Measurements from ENCODE around the gene CD24. TPM values are rescaled to one million over a fixed set of nuclear protein-coding genes. Genes with fewer than 3 reads are reported as not detected.
"Not testable (repeated sequence)": the region's sequence is repeated elsewhere in the genome, so short reads cannot be mapped to it uniquely, and the experiment has no call there.

Gene CD24
- total RNA-seq, 1 donor from 2014 or later = 3.3 TPM

DNA sequence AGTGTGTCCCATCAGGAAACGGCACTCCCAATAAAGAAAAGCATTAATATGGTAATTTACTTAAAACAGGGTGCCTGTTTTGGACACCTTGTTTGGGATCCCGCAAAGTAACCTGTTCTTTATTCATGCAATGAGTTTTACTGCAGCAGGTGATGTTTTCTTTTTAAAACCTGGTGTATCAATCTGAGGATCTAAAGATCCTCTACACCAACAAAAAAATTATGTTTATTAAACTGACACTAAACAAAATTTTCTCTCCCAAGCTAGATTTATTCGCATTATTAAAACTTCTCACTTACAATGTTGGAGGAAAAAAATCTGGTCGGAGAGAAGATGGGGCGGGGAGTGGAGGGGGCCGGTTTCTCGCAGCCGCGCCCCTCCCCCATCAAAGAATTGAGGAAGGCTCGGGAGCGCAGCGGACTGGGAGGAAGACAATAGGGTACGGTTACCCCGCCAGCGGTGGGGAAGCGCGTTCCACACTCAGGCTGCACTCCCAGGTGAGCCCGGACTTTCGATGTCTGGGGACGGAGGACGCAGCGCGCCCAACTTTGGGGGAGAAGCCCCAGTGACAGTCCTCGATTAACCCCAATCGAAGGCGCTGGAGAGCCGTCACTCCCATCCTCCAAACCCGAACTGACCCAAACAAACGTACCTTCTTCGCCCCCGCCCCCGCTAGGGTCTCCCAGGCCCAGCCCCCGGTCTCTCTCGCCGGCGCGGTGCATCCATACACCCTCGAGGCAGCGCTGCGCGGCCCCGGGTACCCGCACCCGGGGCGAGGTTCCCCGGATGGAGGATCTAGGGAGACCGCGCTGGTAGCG is 1.3 kb downstream of the CD24 start:
- ATAC-seq = peak; percentile 48

GRCh38 chr6:106972500-106972899 is 2.0 kb downstream of the CD24 start:
- no peak for ATAC-seq
- intact Hi-C loops (cut with DNase I) = no loop called here
- DNase-seq (ENCODE audit: low spot score) = no peak

More for the DNA sequence above, 1.3 kb downstream of the CD24 start:
- intact Hi-C loops (cut with DNase I) = no loop called here
- no peak for DNase-seq (ENCODE audit: low spot score)

- intact Hi-C loops (cut with DNase I); DNase-seq (ENCODE audit: low spot score); ATAC-seq: not testable (repeated sequence)
Observed at GRCh38 chr6:106970769-106971168, 3.8 kb downstream of the CD24 start.

DNA sequence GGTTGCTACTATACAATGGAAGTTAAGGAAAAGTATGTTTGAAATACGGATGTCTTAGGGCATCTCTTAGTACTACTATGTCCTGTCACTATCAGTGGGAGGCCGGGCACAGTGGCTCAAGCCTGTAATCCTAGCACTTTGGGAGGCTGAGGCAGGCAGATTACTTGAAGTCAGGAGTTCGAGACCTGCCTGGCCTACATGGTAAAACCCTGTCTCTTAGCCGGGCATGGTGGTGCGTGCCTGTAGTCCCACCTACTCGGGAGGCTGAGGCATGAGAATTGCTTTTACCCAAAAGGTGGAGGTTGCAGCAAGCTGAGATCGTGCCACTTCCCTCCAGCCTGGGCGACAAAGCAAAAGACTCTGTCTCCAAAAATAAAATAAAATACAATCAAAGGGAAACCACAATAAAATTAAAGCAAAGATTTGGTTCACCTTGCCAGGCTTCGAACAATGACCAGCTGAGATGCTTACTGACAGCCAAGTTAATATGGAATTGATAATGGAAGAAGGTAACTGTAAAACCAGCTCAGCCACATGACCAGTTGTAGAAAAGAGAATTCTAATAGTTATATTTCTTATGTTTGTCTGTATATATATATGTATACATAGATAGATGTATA is 6.5 kb downstream of the CD24 start:
- no peak for ATAC-seq
- intact Hi-C loops (cut with DNase I) = no loop called here
- no peak for DNase-seq (ENCODE audit: low spot score)

- no peak for DNase-seq (ENCODE audit: low spot score)
- intact Hi-C loops (cut with DNase I) = no loop called here
- ATAC-seq = no peak
Observed at GRCh38 chr6:106966671-106967640, 7.6 kb downstream of the CD24 start.

- DNase-seq (ENCODE audit: low spot score) (no peak), ATAC-seq (no peak)
- intact Hi-C loops (cut with DNase I) = no loop called here
Observed at GRCh38 chr6:106966229-106966628, 8.3 kb downstream of the CD24 start.

DNA sequence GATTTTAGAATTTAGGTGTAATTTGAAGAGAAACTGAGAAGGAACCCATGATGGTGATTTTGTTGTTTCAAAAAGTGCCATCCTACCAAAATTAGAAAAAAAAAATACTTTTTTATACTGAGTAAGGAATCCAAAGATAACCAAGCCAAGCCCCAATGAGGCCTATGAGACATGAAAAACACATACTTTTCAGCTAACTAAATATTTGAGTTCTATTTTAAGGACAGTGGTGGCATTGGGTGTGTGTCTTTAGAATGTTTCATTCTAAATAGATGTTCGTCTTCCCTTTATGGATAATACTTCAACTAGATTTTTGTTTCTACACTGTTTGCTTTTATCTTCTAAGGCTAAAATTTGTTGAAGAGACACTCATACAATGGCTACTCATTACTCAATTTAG is 9.6 kb downstream of the CD24 start:
- DNase-seq (ENCODE audit: low spot score) = no peak
- intact Hi-C loops (cut with DNase I) = no loop called here
- ATAC-seq = no peak

GRCh38 chr6:106964099-106964498 is 10.4 kb downstream of the CD24 start:
- no peak for ATAC-seq
- DNase-seq (ENCODE audit: low spot score) = no peak
- intact Hi-C loops (cut with DNase I) = no loop called here

DNA sequence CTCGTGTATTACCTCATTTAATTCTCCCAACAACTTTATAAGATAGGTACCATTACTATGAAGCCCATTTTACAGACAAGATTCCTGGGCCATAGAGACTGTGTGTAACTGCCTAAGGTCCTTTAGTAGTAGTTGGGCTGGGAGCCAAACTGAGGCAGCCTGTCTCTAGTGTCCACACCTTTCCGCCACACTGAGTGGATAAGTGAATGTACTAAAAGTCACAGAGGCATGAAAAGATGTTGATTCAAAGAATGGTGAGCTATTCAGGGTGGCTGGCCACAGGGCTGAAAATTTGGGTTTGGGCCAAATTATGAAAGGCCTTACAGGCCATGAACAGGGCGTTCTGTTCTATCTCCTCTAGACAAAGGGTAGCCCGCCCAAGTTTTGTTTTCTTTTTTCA is 11.0 kb downstream of the CD24 start:
- ATAC-seq = no peak
- intact Hi-C loops (cut with DNase I) = no loop called here
- DNase-seq (ENCODE audit: low spot score) = no peak

DNA sequence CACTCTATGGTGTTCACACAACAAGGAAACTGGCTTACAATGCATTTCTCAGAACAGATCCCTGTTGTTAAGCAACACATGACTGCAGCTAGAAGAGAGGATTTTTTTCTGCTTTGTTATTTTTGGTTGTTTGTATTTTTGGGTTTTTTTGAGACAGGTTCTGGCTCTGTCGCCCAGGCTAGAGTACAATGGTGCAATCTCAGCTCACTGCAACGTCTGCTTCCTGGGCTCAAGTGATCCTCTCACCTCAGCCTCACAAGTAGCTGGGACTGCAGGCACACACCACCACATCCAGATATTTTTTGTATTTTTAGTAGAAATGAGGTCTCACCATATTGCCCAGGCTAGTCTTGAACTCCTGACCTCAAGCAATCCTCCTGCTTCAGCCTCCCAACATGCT is 12.7 kb downstream of the CD24 start:
- intact Hi-C loops (cut with DNase I) = no loop called here
- no peak for ATAC-seq
- DNase-seq (ENCODE audit: low spot score) = no peak

DNA sequence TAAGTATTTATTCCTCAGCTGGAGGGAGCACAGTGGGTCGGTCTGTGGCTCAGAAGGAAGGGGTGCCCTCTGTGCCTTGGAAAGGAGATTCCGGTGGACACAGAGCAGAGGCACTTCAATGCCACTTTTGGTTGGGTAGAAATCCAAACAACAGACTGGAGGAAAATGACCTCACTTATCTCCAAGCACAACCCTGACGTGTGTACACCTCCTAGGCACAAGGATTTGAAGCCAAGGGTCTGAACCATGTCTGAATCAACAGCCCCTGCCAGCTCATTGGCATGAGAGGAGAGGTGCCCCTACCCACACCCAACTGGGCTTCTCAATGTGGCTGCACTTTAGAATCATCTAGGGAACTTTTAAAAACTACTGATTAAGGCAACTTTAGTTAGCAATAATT is 13.4 kb downstream of the CD24 start:
- no peak for ATAC-seq
- intact Hi-C loops (cut with DNase I) = no loop called here

DNA sequence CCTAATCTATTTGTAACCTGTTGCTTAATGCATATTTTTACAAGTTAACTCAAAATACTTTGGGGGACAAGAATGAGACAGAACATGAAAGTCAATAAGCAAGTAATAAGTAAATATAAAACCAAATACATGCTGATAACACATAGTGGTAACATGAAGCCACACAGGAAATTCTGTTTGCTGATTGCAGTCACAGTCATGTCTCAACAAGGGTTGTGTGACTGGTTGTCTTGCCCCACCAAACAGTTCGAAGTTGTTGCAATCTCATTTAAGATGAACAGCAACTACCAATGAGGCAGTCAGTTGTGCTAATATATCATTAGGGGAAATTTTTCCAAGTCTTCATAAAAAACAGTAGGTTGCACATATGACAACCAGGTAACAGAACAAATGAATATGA is 14.5 kb downstream of the CD24 start:
- ATAC-seq (no peak), DNase-seq (ENCODE audit: low spot score) (no peak)
- intact Hi-C loops (cut with DNase I) = no loop called here

More for the DNA sequence above, 13.4 kb downstream of the CD24 start:
- DNase-seq (ENCODE audit: low spot score) = no peak

GRCh38 chr6:106939848-106940247 is 34.7 kb downstream of the CD24 start:
- DNase-seq (ENCODE audit: low spot score) (no peak), ATAC-seq (no peak)
- intact Hi-C loops (cut with DNase I) = no loop called here

GRCh38 chr6:106939208-106939607 is 35.3 kb downstream of the CD24 start:
- ATAC-seq (no peak), DNase-seq (ENCODE audit: low spot score) (no peak)
- intact Hi-C loops (cut with DNase I) = no loop called here

- DNase-seq (ENCODE audit: low spot score) = no peak
- intact Hi-C loops (cut with DNase I) = no loop called here
- no peak for ATAC-seq
Observed at GRCh38 chr6:106927531-106928398, 46.8 kb downstream of the CD24 start.

DNA sequence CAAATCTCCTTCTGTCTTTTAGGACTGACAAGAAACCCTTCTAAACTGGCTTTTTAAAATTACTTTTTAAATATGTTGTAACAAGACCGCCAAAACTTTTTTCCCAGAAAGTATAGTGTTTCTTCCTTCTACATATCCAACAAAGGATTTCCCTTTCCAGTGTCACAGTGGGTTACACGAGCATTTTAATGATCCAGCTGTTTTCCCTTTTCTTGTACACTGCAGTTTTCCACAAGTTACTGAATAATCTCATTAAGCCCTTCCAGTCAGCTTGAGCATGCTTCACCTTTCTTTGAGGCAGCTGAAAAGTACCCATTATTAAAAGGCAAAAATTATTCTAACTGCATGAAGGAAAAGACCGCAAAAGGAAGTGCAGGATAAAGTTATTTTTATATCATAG is 48.6 kb downstream of the CD24 start:
- ATAC-seq (no peak), DNase-seq (ENCODE audit: low spot score) (no peak)
- intact Hi-C loops (cut with DNase I) = no loop called here

- no peak for DNase-seq (ENCODE audit: low spot score)
- intact Hi-C loops (cut with DNase I) = no loop called here
- ATAC-seq = no peak
Observed at GRCh38 chr6:106924694-106925523, 49.6 kb downstream of the CD24 start.

DNA sequence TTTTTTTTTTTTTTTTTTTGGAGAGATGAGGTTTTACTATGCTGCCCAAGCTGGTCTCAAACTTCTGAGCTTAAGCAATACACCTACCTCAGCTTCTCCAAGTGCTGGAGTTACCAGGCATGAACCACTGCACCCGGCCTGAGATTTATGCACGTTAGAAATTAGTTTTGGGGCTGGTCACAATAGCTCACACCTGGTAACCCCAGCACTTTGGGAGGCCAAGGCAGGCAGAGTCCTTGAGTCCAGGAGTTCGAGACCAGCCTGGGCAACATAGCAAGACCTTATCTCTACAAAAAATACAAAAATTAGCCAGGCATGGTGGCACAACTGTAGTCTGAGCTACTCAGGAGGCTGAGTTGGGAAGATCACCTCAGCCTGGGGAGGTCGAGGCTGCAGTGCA is 51.9 kb downstream of the CD24 start:
- DNase-seq (ENCODE audit: low spot score) (no peak), ATAC-seq (no peak)
- intact Hi-C loops (cut with DNase I) = no loop called here

All from sciatic nerve (tissue), 2 donors.